Stimulated activated CD4-positive, alpha-beta T cell treated with anti-CD3 and anti-CD28 coated beads, Interleukin-1b, Interleukin-23, amount 100 ng/mL, for 1 hour (primary cell): ENCODE results near the gene KLRG1.

ENCODE experiments used
- DNase-seq, 2 donors: peaks; one replicate each; pipeline ENCODE4 v3.0.0-alpha.2; 2020; ENCODE audit warnings: low read depth in 2 of 2

The KLRG1 gene

GRCh38 chr12:8985213-8985754 is 4.1 kb upstream of the KLRG1 start:
- DNase-seq = no peak

GRCh38 chr12:8987163-8987562 is 2.2 kb upstream of the KLRG1 start:
- no peak for DNase-seq

- DNase-seq = no peak
Measured at GRCh38 chr12:8987685-8988084, 1.7 kb upstream of the KLRG1 start.

- no peak for DNase-seq
Measured at GRCh38 chr12:8991371-8992345, 2.3 kb downstream of the KLRG1 start.

- no peak for DNase-seq
Measured at GRCh38 chr12:8993827-8994226, 4.5 kb downstream of the KLRG1 start.

- no peak for DNase-seq
Measured at GRCh38 chr12:8995021-8995775, 5.9 kb downstream of the KLRG1 start.

- DNase-seq = no peak
Measured at GRCh38 chr12:8996682-8997405, 7.5 kb downstream of the KLRG1 start.

- DNase-seq = no peak
Measured at GRCh38 chr12:9001233-9001632, 11.9 kb downstream of the KLRG1 start.

GRCh38 chr12:9002335-9002734 is 13.0 kb downstream of the KLRG1 start:
- no peak for DNase-seq

GRCh38 chr12:9022592-9022991 is 33.2 kb downstream of the KLRG1 start:
- no peak for DNase-seq

GRCh38 chr12:9024512-9024911 is 35.2 kb downstream of the KLRG1 start:
- DNase-seq = no peak

- DNase-seq = no peak
Measured at GRCh38 chr12:9027161-9028059, 38.1 kb downstream of the KLRG1 start.

GRCh38 chr12:9030776-9031175 is 41.4 kb downstream of the KLRG1 start:
- DNase-seq = no peak

GRCh38 chr12:9032202-9032964 is 43.0 kb downstream of the KLRG1 start:
- DNase-seq = no peak

GRCh38 chr12:9033265-9033887 is 44.0 kb downstream of the KLRG1 start:
- DNase-seq = no peak

- DNase-seq = no peak
Measured at GRCh38 chr12:9034095-9034494, 44.7 kb downstream of the KLRG1 start.

GRCh38 chr12:9036227-9036626 is 46.9 kb downstream of the KLRG1 start:
- DNase-seq = no peak

- DNase-seq = no peak
Measured at GRCh38 chr12:9037431-9037830, 48.1 kb downstream of the KLRG1 start.

GRCh38 chr12:9039397-9039977 is 50.1 kb downstream of the KLRG1 start:
- DNase-seq = no peak
